T-helper 17 cell (primary cell): ENCODE data around the gene DGUOK. TPM values are rescaled to one million over a fixed set of nuclear protein-coding genes. Genes with fewer than 3 reads are reported as not detected.

Source experiments
- ATAC-seq: fragments of 150-1000 bp; cut with Tn5 transposase; 2 replicates; pipeline ENCODE4 v1.10.0; 2021; ENCODE audit warnings: mild to moderate bottlenecking, moderate library complexity
- DNase-seq, 3 donors: peaks; one replicate each; pipeline versions ENCODE4 v3.0.0 to v3.0.0-alpha.2; 2020 to 2021
- H3K9me3 ChIP-seq: one replicate; pipeline ENCODE4 v1.7.0; 2013; ENCODE audit warnings: low read length, mild to moderate bottlenecking; ENCODE audit not compliant: control insufficient read depth, poor library complexity, severe bottlenecking
- H3K27ac Mint-ChIP-seq: one replicate; pipeline ENCODE4 v1.8.0; 2022; ENCODE audit warnings: mild to moderate bottlenecking, moderate library complexity, mixed read lengths
- H3K27me3 Mint-ChIP-seq: one replicate; pipeline ENCODE4 v1.8.0; 2022; ENCODE audit warnings: mixed read lengths
- H3K36me3 Mint-ChIP-seq: one replicate; pipeline ENCODE4 v1.8.0; 2022; ENCODE audit warnings: low read depth, mixed read lengths
- H3K4me1 Mint-ChIP-seq: one replicate; pipeline ENCODE4 v1.8.0; 2022; ENCODE audit warnings: mild to moderate bottlenecking, mixed read lengths
- H3K4me3 Mint-ChIP-seq: one replicate; pipeline ENCODE4 v1.8.0; 2022; ENCODE audit warnings: mild to moderate bottlenecking, moderate library complexity, mixed read lengths
- total RNA-seq, 4 donors: library from RNA in 2 of 4; stranded (reverse) in 2 of 4; gene quantifications; one replicate each; pipeline ENCODE4 v1.2.3 and lab custom pipeline; 2022 to 2026

DGUOK gene
- total RNA-seq, 2 donors from 2014 or later = 34.2 to 39.7 TPM

GRCh38 chr2:73998451-73998850 is 71.8 kb downstream of the DGUOK start:
- Mint-ChIP-seq H3K4me1 (peaks cover 57% of the 10 kb centered on the region), H3K27me3 (no peaks in the 10 kb centered on the region), H3K36me3 (peaks cover 3% of the 10 kb centered on the region), H3K27ac (peak overlapping the region; percentile 98), H3K4me3 (peak overlapping the region; percentile 55)
- ATAC-seq (peak; percentile 63), DNase-seq (peak in 2 of 3 donors; percentile 36 to 39)
- no peaks in the 10 kb centered on the region for H3K9me3 ChIP-seq

- Mint-ChIP-seq H3K27ac (peak overlapping the region; percentile 98), H3K27me3 (no peaks in the 10 kb centered on the region), H3K4me3 (peak overlapping the region; percentile 55), H3K4me1 (peaks cover 54% of the 10 kb centered on the region), H3K36me3 (peaks cover 3% of the 10 kb centered on the region)
- no peaks in the 10 kb centered on the region for H3K9me3 ChIP-seq
- no peak for ATAC-seq
- DNase-seq = no peak
Measured at GRCh38 chr2:73998933-73999332, 72.3 kb downstream of the DGUOK start.

GRCh38 chr2:73999881-74000597 is 73.4 kb downstream of the DGUOK start:
- Mint-ChIP-seq H3K27ac (peak overlapping the region; percentile 98), H3K36me3 (peaks cover 3% of the 10 kb centered on the region), H3K4me3 (peak overlapping the region; percentile 31), H3K4me1 (peaks cover 50% of the 10 kb centered on the region), H3K27me3 (no peaks in the 10 kb centered on the region)
- DNase-seq (no peak), ATAC-seq (no peak)
- H3K9me3 ChIP-seq = no peaks in the 10 kb centered on the region

GRCh38 chr2:74000666-74001065 is 74.0 kb downstream of the DGUOK start:
- no peak for ATAC-seq
- no peak overlapping the region for H3K4me3 Mint-ChIP-seq
- no peaks in the 10 kb centered on the region for H3K27me3 Mint-ChIP-seq

GRCh38 chr2:74001121-74001520 is 74.4 kb downstream of the DGUOK start:
- ATAC-seq = no peak
- Mint-ChIP-seq H3K4me3 (peak overlapping the region; percentile 91), H3K27ac (peak overlapping the region; percentile 91)

More at GRCh38 chr2:74000666-74001065, 74.0 kb downstream of the DGUOK start:
- DNase-seq = no peak
- peaks cover 50% of the 10 kb centered on the region for H3K4me1 Mint-ChIP-seq
- peaks cover 3% of the 10 kb centered on the region for H3K36me3 Mint-ChIP-seq
- no peaks in the 10 kb centered on the region for H3K9me3 ChIP-seq
- peak overlapping the region; percentile 98 for H3K27ac Mint-ChIP-seq

GRCh38 chr2:74001781-74002504 is 75.3 kb downstream of the DGUOK start:
- no peaks in the 10 kb centered on the region for H3K9me3 ChIP-seq
- Mint-ChIP-seq H3K27me3 (no peaks in the 10 kb centered on the region), H3K36me3 (peaks cover 3% of the 10 kb centered on the region), H3K27ac (peak overlapping the region; percentile 91), H3K4me3 (peak overlapping the region; percentile 91), H3K4me1 (peaks cover 49% of the 10 kb centered on the region)
- peak; percentile 60 for ATAC-seq
- no peak for DNase-seq

More at GRCh38 chr2:74001121-74001520, 74.4 kb downstream of the DGUOK start:
- H3K4me1 Mint-ChIP-seq = peaks cover 52% of the 10 kb centered on the region
- no peak for DNase-seq
- no peaks in the 10 kb centered on the region for H3K27me3 Mint-ChIP-seq
- peaks cover 3% of the 10 kb centered on the region for H3K36me3 Mint-ChIP-seq
- no peaks in the 10 kb centered on the region for H3K9me3 ChIP-seq

- peaks cover 45% of the 10 kb centered on the region for H3K4me1 Mint-ChIP-seq
- peak; percentile 87 for ATAC-seq
- peak; percentile 76 to 86 (median 81) for DNase-seq
- H3K4me3 Mint-ChIP-seq = peak overlapping the region; percentile 91
- no peaks in the 10 kb centered on the region for H3K27me3 Mint-ChIP-seq
- H3K36me3 Mint-ChIP-seq = peaks cover 3% of the 10 kb centered on the region
- no peaks in the 10 kb centered on the region for H3K9me3 ChIP-seq
- no peak overlapping the region for H3K27ac Mint-ChIP-seq
Measured at GRCh38 chr2:74002505-74003421, 76.1 kb downstream of the DGUOK start.

GRCh38 chr2:74003494-74004211 is 77.0 kb downstream of the DGUOK start:
- Mint-ChIP-seq H3K36me3 (peaks cover 2% of the 10 kb centered on the region), H3K27ac (peak overlapping the region; percentile 21), H3K4me3 (peak overlapping the region; percentile 91), H3K27me3 (no peaks in the 10 kb centered on the region), H3K4me1 (peaks cover 39% of the 10 kb centered on the region)
- ATAC-seq (no peak), DNase-seq (no peak)
- H3K9me3 ChIP-seq = no peaks in the 10 kb centered on the region

- Mint-ChIP-seq H3K27me3 (no peaks in the 10 kb centered on the region), H3K36me3 (no peaks in the 10 kb centered on the region), H3K4me1 (peaks cover 33% of the 10 kb centered on the region), H3K4me3 (peak overlapping the region; percentile 50), H3K27ac (peak overlapping the region; percentile 21)
- no peaks in the 10 kb centered on the region for H3K9me3 ChIP-seq
- DNase-seq = no peak
- ATAC-seq = no peak
Measured at GRCh38 chr2:74004212-74005182, 77.8 kb downstream of the DGUOK start.

GRCh38 chr2:74005786-74006185 is 79.1 kb downstream of the DGUOK start:
- ATAC-seq (no peak), DNase-seq (no peak)
- no peak overlapping the region for H3K27ac Mint-ChIP-seq
- peaks cover 30% of the 10 kb centered on the region for H3K4me1 Mint-ChIP-seq
- H3K36me3 Mint-ChIP-seq = no peaks in the 10 kb centered on the region
- H3K9me3 ChIP-seq = no peaks in the 10 kb centered on the region
- no peaks in the 10 kb centered on the region for H3K27me3 Mint-ChIP-seq
- no peak overlapping the region for H3K4me3 Mint-ChIP-seq

GRCh38 chr2:74006459-74006858 is 79.8 kb downstream of the DGUOK start:
- ATAC-seq = no peak
- no peaks in the 10 kb centered on the region for H3K36me3 Mint-ChIP-seq
- H3K4me1 Mint-ChIP-seq = peaks cover 25% of the 10 kb centered on the region
- no peaks in the 10 kb centered on the region for H3K27me3 Mint-ChIP-seq
- DNase-seq = no peak
- no peaks in the 10 kb centered on the region for H3K9me3 ChIP-seq
- no peak overlapping the region for H3K4me3 Mint-ChIP-seq
- H3K27ac Mint-ChIP-seq = peak overlapping the region; percentile 67
